H1 (cell line): ENCODE results near the gene EBF3. TPM values are rescaled to one million over a fixed set of nuclear protein-coding genes. Genes with fewer than 3 reads are reported as not detected.

Experiments
- CTCF ChIA-PET: fragments of 300-600 bp; sonication (Branson Sonifier 250); formaldehyde crosslinking; loops from one replicate; lab custom pipeline; 2021; ENCODE audit not compliant: partially characterized antibody; lab: Charles Lee
- POLR2A ChIA-PET: fragments of 300-600 bp; sonication (Branson Sonifier 250); formaldehyde crosslinking; loops from one replicate; lab custom pipeline; 2021; ENCODE audit warnings: inconsistent platforms; ENCODE audit not compliant: partially characterized antibody; lab: Charles Lee
- DNase-seq, 2 experiments: peaks; one replicate each; pipeline versions ENCODE4 v3.0.0 to v3.0.0-alpha.2; 2010 to 2022; ENCODE audit warnings: low spot score in 2 of 2, low read depth in 1 of 2, mixed read lengths in 1 of 2
- FAIRE-seq: peaks from 2 replicates; lab custom pipeline; 2011; peaks lifted over from hg19 to GRCh38; lab: Jason Lieb, UNC
- H2AFZ ChIP-seq: 2 replicates; pipeline ENCODE4 v1.8.1; 2012; ENCODE audit warnings: low read length, inconsistent platforms
- H2AK5ac ChIP-seq: 2 replicates; pipeline ENCODE4 v1.6.1; 2013; ENCODE audit warnings: low read depth, low read length
- H2BK120ac ChIP-seq: replicated peaks from 2 replicates; pipeline ENCODE3; 2013; ENCODE audit warnings: low read depth, low read length, inconsistent platforms
- H2BK12ac ChIP-seq: 2 replicates; pipeline ENCODE4 v1.6.1; 2013; ENCODE audit warnings: low read depth, low read length
- H2BK15ac ChIP-seq: 2 replicates; pipeline ENCODE4 v1.6.1; 2013; ENCODE audit warnings: low read length
- H2BK20ac ChIP-seq: 2 replicates; pipeline ENCODE4 v1.6.1; 2013; ENCODE audit warnings: low read length
- H2BK5ac ChIP-seq: 2 replicates; pipeline ENCODE4 v1.6.1; 2013; ENCODE audit warnings: low read depth, low read length
- H3K14ac ChIP-seq: 2 replicates; pipeline ENCODE4 v1.6.1; 2013; ENCODE audit warnings: inconsistent platforms; ENCODE audit not compliant: insufficient read length
- H3K18ac ChIP-seq: 2 replicates; pipeline ENCODE4 v1.6.1; 2013; ENCODE audit warnings: low read length; ENCODE audit errors: extremely low read depth
- H3K23ac ChIP-seq: 2 replicates; pipeline ENCODE4 v1.6.1; 2013; ENCODE audit warnings: inconsistent platforms; ENCODE audit not compliant: insufficient read length
- H3K23me2 ChIP-seq: 2 replicates; pipeline ENCODE4 v1.6.1; 2013; ENCODE audit warnings: low read depth, low read length
- H3K27ac ChIP-seq: 2 replicates; pipeline ENCODE4 v1.6.1; 2011; ENCODE audit warnings: low read depth, low read length, inconsistent platforms
- H3K27me3 ChIP-seq, 4 experiments: replicated peaks in 1 of 4; 1 replicate in 1 of 4; 2 replicates in 3 of 4; pipeline versions ENCODE4 v1.6.1 to v1.8.1; 2011 to 2013; ENCODE audit warnings: low read length in 3 of 4, mild to moderate bottlenecking in 3 of 4, inconsistent platforms in 2 of 4, mixed read lengths in 2 of 4, moderate library complexity in 1 of 4; ENCODE audit not compliant: control insufficient read depth in 3 of 4, insufficient read depth in 3 of 4; ENCODE audit errors: extremely low read depth in 1 of 4
- H3K36me3 ChIP-seq, 4 experiments: 2 replicates each; pipeline versions ENCODE4 v1.6.1 to v1.8.1; 2011 to 2013; ENCODE audit warnings: mild to moderate bottlenecking in 4 of 4, low read length in 3 of 4, moderate library complexity in 2 of 4, control low read depth in 1 of 4, inconsistent platforms in 1 of 4; ENCODE audit not compliant: insufficient read depth in 4 of 4, control insufficient read depth in 2 of 4
- H3K4ac ChIP-seq: replicated peaks from 2 replicates; pipeline ENCODE3; 2013; ENCODE audit warnings: low read length, low read depth, mixed read lengths, inconsistent platforms; ENCODE audit not compliant: insufficient read length
- H3K4me1 ChIP-seq, 4 experiments: replicated peaks in 1 of 4; 1 replicate in 1 of 4; 2 replicates in 3 of 4; pipeline versions ENCODE4 v1.6.1 to v1.8.1; 2011 to 2013; ENCODE audit warnings: low read length in 3 of 4, inconsistent platforms in 2 of 4, mixed read lengths in 1 of 4; ENCODE audit not compliant: insufficient read depth in 4 of 4, control insufficient read depth in 3 of 4
- H3K4me2 ChIP-seq, 2 experiments: 2 replicates each; pipeline versions ENCODE4 v1.6.1 to v1.8.1; 2011 to 2013; ENCODE audit warnings: low read depth in 2 of 2, low read length in 2 of 2, control low read depth in 1 of 2, inconsistent platforms in 1 of 2, mild to moderate bottlenecking in 1 of 2; ENCODE audit not compliant: insufficient read depth in 1 of 2
- H3K4me3 ChIP-seq, 4 experiments: fragments of 200-600, 300-600 bp in 1 of 4; sonication (generic), shearing (Covaris generic), sonication (Bioruptor Twin) in 1 of 4; 2 replicates each; pipeline versions ENCODE4 v1.5.1 to v1.8.1; 2011 to 2016; ENCODE audit warnings: low read length in 4 of 4, low read depth in 3 of 4, control low read depth in 2 of 4, inconsistent platforms in 2 of 4, mild to moderate bottlenecking in 2 of 4, mixed read lengths in 1 of 4, moderate library complexity in 1 of 4; ENCODE audit not compliant: insufficient read depth in 2 of 4; ENCODE audit errors: extremely low read depth in 1 of 4
- H3K56ac ChIP-seq: replicated peaks from 2 replicates; pipeline ENCODE3; 2013; ENCODE audit warnings: low read depth, mild to moderate bottlenecking, mixed read lengths, low read length, inconsistent platforms; ENCODE audit not compliant: insufficient read length
- H3K79me1 ChIP-seq: 2 replicates; pipeline ENCODE4 v1.6.1; 2013; ENCODE audit warnings: low read depth, low read length, control low read depth
- H3K79me2 ChIP-seq, 2 experiments: 2 replicates each; pipeline versions ENCODE4 v1.6.1 to v1.8.1; 2012 to 2013; ENCODE audit warnings: low read length in 2 of 2, mild to moderate bottlenecking in 2 of 2, inconsistent platforms in 1 of 2; ENCODE audit not compliant: insufficient read depth in 2 of 2, control insufficient read depth in 1 of 2
- H3K9ac ChIP-seq, 4 experiments: replicated peaks in 1 of 4; 1 replicate in 1 of 4; 2 replicates in 3 of 4; pipeline versions ENCODE4 v1.6.1 to v1.8.1; 2011 to 2013; ENCODE audit warnings: low read depth in 3 of 4, low read length in 3 of 4, control low read depth in 2 of 4, mild to moderate bottlenecking in 2 of 4, moderate library complexity in 2 of 4, inconsistent platforms in 1 of 4; ENCODE audit errors: extremely low read depth in 1 of 4
- H3K9me3 ChIP-seq, 2 experiments: 2 replicates each; pipeline versions ENCODE4 v1.6.1 to v1.8.1; 2012 to 2013; ENCODE audit warnings: mild to moderate bottlenecking in 2 of 2, moderate library complexity in 2 of 2, control low read depth in 1 of 2, inconsistent platforms in 1 of 2, low read depth in 1 of 2, low read length in 1 of 2, mixed read lengths in 1 of 2; ENCODE audit not compliant: insufficient read depth in 2 of 2
- H4K20me1 ChIP-seq, 2 experiments: replicated peaks in 1 of 2; 2 replicates each; pipeline versions ENCODE3 to v1.8.1; 2011 to 2013; ENCODE audit warnings: inconsistent platforms in 2 of 2, low read length in 2 of 2, mild to moderate bottlenecking in 1 of 2; ENCODE audit not compliant: insufficient read depth in 2 of 2, control insufficient read depth in 1 of 2
- H4K5ac ChIP-seq: 2 replicates; pipeline ENCODE4 v1.6.1; 2013; ENCODE audit warnings: low read length, low read depth, mixed read lengths, inconsistent platforms; ENCODE audit not compliant: insufficient read length
- H4K8ac ChIP-seq: 2 replicates; pipeline ENCODE4 v1.8.0; 2013; ENCODE audit warnings: mild to moderate bottlenecking, moderate library complexity, low read length, inconsistent platforms; ENCODE audit not compliant: insufficient read depth; ENCODE audit errors: extremely low read depth
- H4K91ac ChIP-seq: replicated peaks from 2 replicates; pipeline ENCODE3; 2013; ENCODE audit warnings: low read length, mixed read lengths, inconsistent platforms; ENCODE audit not compliant: insufficient read length
- BRCA1 ChIP-seq: IDR thresholded peaks from 2 replicates; pipeline ENCODE4 v1.6.1; 2012; ENCODE audit warnings: low read depth, low read length, improper control_type of control experiment
- CBX5 ChIP-seq: fragments of 300-800, 300-1000 bp; sonication (generic); IDR thresholded peaks from 2 replicates; pipeline ENCODE4 v1.7.1; 2016; ENCODE audit warnings: antibody characterized with exemption, low read length, low read depth
- CHD1 ChIP-seq: IDR thresholded peaks from 2 replicates; pipeline ENCODE4 v1.6.1; 2012; ENCODE audit warnings: low read depth, low read length, improper control_type of control experiment
- POLR2A ChIP-seq, 2 experiments: IDR thresholded peaks; 1 replicate in 1 of 2; 2 replicates in 1 of 2; pipeline ENCODE4 v1.6.1; 2011; ENCODE audit warnings: low read depth in 2 of 2, low read length in 2 of 2, mild to moderate bottlenecking in 2 of 2; ENCODE audit errors: control extremely low read depth in 1 of 2
- RAD21 ChIP-seq, 2 experiments: IDR thresholded peaks in 1 of 2; conservative IDR thresholded peaks in 1 of 2; 2 replicates each; pipeline ENCODE4 v1.6.1; 2011; ENCODE audit warnings: low read depth in 2 of 2, low read length in 2 of 2, improper control_type of control experiment in 1 of 2, inconsistent platforms in 1 of 2, mild to moderate bottlenecking in 1 of 2, moderate library complexity in 1 of 2
- RFX5 ChIP-seq: IDR thresholded peaks from 2 replicates; pipeline ENCODE4 v1.6.1; 2011; ENCODE audit warnings: low read depth, low read length, improper control_type of control experiment, borderline replicate concordance
- SUZ12 ChIP-seq: fragments of 200-600 bp; sonication (generic); IDR thresholded peaks from 2 replicates; pipeline ENCODE4 v1.6.1; 2012; ENCODE audit warnings: mild to moderate bottlenecking, inconsistent platforms, low read length, moderate library complexity, mixed read lengths
- TAF7 ChIP-seq: optimal IDR thresholded peaks from 2 replicates; pipeline ENCODE3; 2011; ENCODE audit warnings: low read depth, mild to moderate bottlenecking, inconsistent platforms, low read length, moderate library complexity, borderline replicate concordance
- WGBS, 2 experiments: shearing (Covaris generic) in 1 of 2; methylation state at CpG; one replicate each; pipeline versions ENCODE4 v1.1.6 to v1.1.7; 2013 to 2015; ENCODE audit warnings: low lambda C conversion rate in 2 of 2, mixed read lengths in 2 of 2, inconsistent platforms in 1 of 2, low coverage in 1 of 2, missing lambda C conversion rate in 1 of 2; ENCODE audit not compliant: insufficient replicate concordance in 2 of 2, insufficient coverage in 1 of 2, insufficient read length in 1 of 2; ENCODE audit errors: extremely low coverage in 1 of 2, missing lambda C conversion rate in 1 of 2; 5-methylcytosine and 5-hydroxymethylcytosine counted together
- polyA plus RNA-seq, 7 experiments: library from polyadenylated mRNA; depleted of rRNA in 3 of 7; stranded (reverse) in 5 of 7; unstranded in 2 of 7; fragments of >200 nt in 5 of 7; fragments of 200-250 nt in 2 of 7; gene quantifications; 1 replicate in 5 of 7; 2 replicates in 1 of 7; 4 replicates in 1 of 7; pipeline versions ENCODE4 v1.2.1 to v1.2.3, GENCODE V29; 2011 to 2013; ENCODE audit warnings: missing spikeins in 2 of 7, mixed read lengths in 2 of 7
- total RNA-seq: library from RNA; stranded (reverse); fragmentation: NEBNext Ultra II Directional; extraction: Animal tissue kit (Norgen Biotek cat#: 25700); gene quantifications from 2 replicates; pipeline ENCODE4 v1.2.1, GENCODE V29; 2021
- TF ChIP-seq, protein P1 (sequence below): IDR thresholded peaks from 2 replicates; pipeline ENCODE4 v1.6.1; 2011; ENCODE audit warnings: low read depth, mild to moderate bottlenecking, low read length; ENCODE audit not compliant: insufficient read depth

Gene EBF3
- total and polyA plus RNA-seq, 2 of the 8 experiments (the other 6 are each of a cell fraction or from before 2014, with no cell fraction given) = 0.08 to 0.26 TPM

DNA sequence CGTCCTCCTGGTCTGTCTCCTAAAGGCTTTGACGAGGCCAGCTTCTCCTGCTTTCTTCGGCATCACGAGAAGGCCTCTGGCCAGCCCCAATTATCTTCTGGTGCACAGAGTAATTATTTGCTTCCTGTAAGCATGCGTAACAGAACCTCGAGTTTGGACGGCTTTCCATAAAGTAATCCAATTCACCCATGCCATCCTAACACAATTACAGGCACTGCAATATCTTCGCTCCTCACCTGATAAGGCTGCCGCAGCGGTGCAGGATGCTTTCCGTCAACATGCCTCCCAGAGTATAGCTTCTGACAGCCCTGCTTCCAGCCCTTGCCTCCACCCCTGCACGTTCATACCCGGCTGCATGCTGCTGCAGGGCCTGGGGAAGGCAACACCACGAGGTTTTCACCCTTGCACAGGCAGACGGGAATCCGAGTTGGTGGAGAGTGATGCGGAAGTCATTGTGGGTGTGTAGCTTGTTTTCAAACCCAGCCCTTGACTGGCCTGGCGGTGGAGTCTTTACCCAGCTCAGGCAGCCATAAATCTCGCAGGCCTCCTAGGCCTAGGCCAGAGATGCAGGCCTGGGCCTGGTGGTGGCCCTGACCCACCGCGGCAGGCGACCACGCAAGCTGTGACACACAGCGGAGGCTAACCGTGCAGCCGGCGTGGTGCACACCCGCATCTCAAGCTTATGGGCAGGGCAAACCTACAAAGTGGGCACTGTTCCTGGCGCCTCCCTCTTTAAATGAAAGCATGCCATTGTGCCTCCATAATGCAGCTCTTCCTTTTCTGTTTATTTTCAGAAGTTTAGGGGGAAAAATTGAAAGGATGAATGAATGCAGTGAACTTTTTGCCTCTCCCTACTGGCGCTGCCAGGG, 12.7 kb downstream of the EBF3 start:
- no peak for FAIRE-seq
- TF ChIP-seq, protein P1, sequence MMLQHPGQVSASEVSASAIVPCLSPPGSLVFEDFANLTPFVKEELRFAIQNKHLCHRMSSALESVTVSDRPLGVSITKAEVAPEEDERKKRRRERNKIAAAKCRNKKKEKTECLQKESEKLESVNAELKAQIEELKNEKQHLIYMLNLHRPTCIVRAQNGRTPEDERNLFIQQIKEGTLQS = no peak
- no peak for TF ChIP-seq POLR2A (IDR thresholded peaks at IDR 0.05; ENCODE audit: control extremely low read depth in 1 of 2, low read depth in 2 of 2, low read length in 2 of 2)
- no peak for TF ChIP-seq RFX5
- no peak for TF ChIP-seq SUZ12
- no peak for TF ChIP-seq TAF7
- no peak for TF ChIP-seq BRCA1
- TF ChIP-seq RAD21 (IDR thresholded peaks at IDR 0.05 in 1 of 2, conservative IDR thresholded peaks at IDR 0.05 in 1 of 2; ENCODE audit: low read depth in 2 of 2, low read length in 2 of 2) = no peak
- TF ChIP-seq CHD1 = no peak
- no peak for TF ChIP-seq CBX5

More for the DNA sequence above, 12.7 kb downstream of the EBF3 start:
- 90% methylated on average over 30 of the region's 30 CpGs; no CpG with 5 or more reads in 1 of the 2 experiments for WGBS, 2 experiments
- peak overlapping the region; percentile 77; the same call in 1 of the 2 replicates for H2BK15ac ChIP-seq
- H3K79me1 ChIP-seq = no peaks in the 10 kb centered on the region
- H3K23me2 ChIP-seq = no peaks in the 10 kb centered on the region
- H3K18ac ChIP-seq = no peak overlapping the region
- H3K4me3 ChIP-seq = no peak overlapping the region
- peaks cover 3 to 9% (median 6%) of the 10 kb centered on the region in 4 experiments for H3K4me1 ChIP-seq
- no peak overlapping the region for H4K91ac ChIP-seq
- H2BK12ac ChIP-seq = peak overlapping the region; percentile 63; the same call in 1 of the 2 replicates
- H3K56ac ChIP-seq = no peak overlapping the region
- no peak overlapping the region for H3K4me2 ChIP-seq
- H2BK5ac ChIP-seq = no peak overlapping the region
- H3K27me3 ChIP-seq = peaks cover 8 to 37% (median 30%) of the 10 kb centered on the region in 4 experiments
- H3K36me3 ChIP-seq = no peaks in the 10 kb centered on the region
- H3K9ac ChIP-seq = no peak overlapping the region
- DNase-seq = no peak
- POLR2A ChIA-PET = interaction anchor here (1.0 kb wide), 1 partner anchor 10 kb away, joined by 4 read pairs; no protein-coding TSS in a partner anchor
- no peaks in the 10 kb centered on the region for H3K79me2 ChIP-seq
- no peak overlapping the region for H2AK5ac ChIP-seq
- no peak overlapping the region for H3K4ac ChIP-seq
- no peak overlapping the region for H2AFZ ChIP-seq
- H4K8ac ChIP-seq = no peak overlapping the region; the same call in 1 of the 2 replicates
- H2BK20ac ChIP-seq = no peak overlapping the region
- H2BK120ac ChIP-seq = no peak overlapping the region
- CTCF ChIA-PET = interaction anchor here (0.7 to 2.7 kb wide), 11 partner anchors 10 to 190 kb away, joined by 3 to 11 read pairs (median 3); no protein-coding TSS in a partner anchor
- H3K27ac ChIP-seq = no peak overlapping the region
- H4K20me1 ChIP-seq = peaks cover 0 to under 1% of the 10 kb centered on the region in 2 experiments
- H3K14ac ChIP-seq = no peak overlapping the region
- no peak overlapping the region for H4K5ac ChIP-seq
- H3K9me3 ChIP-seq = no peaks in the 10 kb centered on the region
- no peak overlapping the region for H3K23ac ChIP-seq
